ENCODE data around the gene MECR.
"Not testable (repeated sequence)": the region's sequence is repeated elsewhere in the genome, so short reads cannot be mapped to it uniquely, and the experiment has no call there.

The MECR gene

DNA sequence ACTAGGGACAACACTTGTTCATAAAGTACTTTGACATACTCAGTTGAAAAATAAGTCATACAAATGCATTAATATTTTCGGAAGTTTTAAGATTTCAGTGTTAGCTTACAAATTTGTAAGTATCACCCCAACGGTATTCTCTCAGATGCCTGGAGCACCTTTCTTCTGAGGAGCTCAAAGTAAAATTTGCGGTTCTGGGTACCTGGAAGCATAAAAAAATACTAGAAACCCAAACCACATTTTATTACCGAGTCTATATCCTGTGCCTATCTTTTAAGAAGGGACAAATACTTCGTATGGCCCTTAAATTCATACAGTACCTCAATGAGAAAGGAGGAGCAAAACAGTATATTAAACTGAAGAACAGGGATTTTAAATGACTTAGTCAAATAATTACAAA is 59.2 kb downstream of the MECR start:
- no peak for DNase-seq (ENCODE audit: low spot score)

DNA sequence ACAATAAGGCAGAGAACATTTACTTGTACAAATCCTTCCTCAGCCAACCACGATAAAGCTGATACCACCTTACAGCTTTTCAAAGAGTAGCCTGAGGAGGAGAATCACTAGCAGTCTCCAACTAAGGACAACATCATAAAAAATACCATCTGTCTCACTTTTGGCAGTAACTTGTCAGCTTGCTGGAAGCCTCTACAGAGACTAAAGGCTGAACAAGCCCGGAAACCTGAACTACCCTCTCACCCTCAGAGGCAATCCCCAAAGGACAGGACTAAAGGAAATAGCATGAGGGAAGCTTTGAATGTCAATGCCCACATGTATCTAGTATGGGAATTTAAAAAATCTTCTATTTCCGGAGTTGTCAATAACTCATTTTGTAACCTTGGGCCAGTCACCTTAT is 59.6 kb downstream of the MECR start:
- DNase-seq (ENCODE audit: low spot score): no peak

DNA sequence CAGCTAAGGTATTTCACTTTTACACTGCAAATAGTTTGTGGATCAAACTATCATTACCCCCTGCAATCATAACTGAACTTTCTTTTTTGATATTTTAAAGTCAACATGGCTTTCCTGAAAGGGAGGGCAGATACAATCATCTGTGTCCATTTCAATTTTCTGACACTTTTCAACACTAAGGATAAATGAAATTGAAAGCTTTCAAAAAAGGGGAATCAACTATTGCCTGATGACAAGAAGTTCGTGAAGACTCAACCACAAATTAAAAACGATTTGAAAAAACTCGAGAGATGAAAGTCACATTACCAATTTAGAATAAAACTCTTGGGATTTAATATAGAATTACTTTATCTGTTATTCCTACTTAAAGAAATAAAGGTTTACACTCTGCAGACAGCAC is 60.8 kb downstream of the MECR start:
- DNase-seq (ENCODE audit: low spot score): no peak

DNA sequence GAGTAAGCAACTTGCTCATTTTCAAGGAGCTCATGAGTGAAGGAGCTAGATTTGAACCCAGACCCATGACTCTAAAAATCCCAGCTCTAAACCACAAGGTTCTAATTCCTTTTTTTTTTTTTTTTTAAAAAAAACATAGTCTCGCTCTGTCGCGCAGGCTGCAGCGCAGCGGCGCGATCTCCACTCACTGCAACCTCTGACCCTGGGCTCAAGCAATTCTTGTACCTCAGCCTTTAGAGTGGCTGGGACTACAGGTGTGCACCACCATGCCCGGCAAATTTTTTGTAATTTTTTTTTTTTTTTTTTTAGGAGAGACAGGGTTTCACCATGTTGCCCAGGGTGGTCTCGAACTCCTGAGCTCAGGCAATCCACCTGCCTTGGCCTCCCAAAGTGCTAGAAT is 62.8 kb downstream of the MECR start:
- DNase-seq (ENCODE audit: low spot score): no peak

DNA sequence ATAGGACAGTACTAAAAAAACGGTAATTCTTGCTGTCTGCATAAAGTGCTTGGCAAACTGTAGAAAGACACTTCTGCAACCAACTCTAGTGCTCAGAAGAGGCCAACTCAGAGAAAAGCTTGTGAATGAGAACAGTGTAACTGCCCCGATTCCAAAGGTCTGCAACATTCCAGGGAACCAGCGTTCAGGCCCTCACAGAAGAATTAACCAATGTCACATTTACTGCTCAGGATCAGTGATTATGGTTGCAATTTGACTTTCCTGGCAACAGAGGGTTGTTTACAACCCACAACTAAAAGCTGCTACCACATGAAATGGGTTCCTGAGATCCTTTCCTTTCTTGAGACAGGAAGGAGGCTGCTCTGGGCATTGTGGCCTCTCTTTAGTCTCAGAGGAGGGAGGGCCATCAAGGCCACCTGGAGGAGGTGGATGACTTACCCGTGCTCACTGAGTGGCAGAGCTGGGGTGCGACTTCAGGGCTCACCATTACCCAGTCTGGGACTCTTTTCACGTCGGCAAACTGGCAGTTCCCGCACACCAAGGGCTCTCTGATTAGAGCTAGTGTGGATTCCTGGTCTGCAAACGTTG is 64.3 kb downstream of the MECR start:
- no peak for DNase-seq (ENCODE audit: low spot score)

DNA sequence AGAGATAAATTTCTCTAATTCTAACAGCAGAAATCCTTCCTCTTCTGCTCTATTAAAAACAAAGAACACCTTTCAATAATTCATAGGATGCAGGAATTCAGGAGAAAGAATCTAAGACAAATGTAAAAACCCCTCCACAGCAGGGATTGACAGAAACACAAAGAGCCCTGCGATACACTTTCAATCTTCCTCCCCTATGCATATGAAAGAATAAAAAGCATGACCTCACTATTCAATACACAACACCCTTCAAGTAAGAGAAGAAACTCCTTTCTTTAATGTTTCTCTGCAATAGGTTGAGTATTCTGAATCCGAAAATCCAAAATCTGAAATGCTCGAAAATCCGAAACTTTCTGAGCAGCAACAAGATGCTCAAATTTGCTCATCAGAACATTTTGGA is 66.1 kb downstream of the MECR start:
- DNase-seq (ENCODE audit: low spot score): no peak

DNA sequence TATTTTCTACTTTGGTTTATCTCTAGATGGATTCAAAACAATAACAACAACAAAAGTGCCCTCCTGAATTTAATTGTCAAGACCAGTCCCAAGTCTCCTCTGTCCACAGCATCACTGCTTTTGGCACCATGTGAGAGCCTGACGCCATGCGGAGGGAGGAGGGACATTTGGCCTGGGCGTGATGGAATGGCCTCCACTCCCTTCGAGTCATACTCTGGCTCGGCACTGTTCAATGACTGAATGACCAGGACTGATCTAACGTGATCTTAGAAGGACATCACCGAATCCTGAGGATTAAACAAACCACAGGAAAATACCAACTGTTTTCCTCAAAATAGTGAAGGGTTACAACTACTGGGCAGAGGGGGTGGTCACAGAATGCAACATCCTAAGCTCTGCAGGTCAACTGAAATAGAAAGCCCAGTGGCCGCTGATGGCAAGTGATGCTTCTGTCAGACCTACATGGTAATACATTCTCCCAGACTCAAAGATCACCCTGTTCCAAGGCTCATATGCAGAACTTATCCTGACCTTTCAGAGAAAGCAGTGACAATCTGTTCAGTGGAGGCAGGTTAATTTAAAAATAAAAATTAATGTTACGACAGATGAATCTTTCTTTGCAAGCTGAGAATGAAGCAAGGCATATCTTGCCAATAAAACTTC is 68.1 kb downstream of the MECR start:
- DNase-seq (ENCODE audit: low spot score): no peak

DNA sequence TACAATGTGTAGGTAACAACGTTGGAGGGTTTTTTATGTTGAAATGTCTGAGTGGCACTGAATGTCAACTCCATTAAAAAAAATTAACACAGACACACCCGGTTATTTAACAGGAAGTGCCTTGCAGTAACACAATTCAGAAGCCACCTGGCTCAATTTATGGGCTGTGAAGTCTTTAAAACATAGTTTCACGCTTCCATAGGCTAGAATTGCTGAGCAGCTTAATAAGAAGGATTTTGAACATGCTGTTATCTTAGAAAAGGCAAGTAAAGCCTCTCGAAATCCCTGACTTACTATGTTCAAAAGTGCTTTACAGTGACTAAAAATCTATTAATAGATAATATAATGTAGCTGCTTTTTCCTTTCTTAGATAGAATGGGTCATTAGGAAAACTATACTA is 68.7 kb downstream of the MECR start:
- DNase-seq (ENCODE audit: low spot score): no peak

DNA sequence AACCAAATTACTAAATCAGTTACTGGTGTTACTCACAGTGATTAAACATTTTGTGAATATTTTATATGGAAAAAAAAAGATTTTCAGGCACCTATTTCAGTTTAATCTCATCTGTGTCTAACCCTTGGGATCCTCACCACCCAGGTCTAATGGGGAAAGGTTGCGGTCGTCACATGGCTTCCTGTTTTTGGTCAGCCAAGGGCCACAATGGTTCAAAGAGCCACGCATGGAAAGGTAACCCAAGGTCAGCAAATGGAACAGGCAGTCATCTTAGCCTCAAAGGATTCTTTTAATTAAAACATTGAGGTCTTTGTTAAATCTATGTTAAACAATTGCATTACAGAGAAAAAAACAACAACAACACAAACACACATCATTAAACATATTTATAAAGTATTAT is 71.0 kb downstream of the MECR start:
- DNase-seq (ENCODE audit: low spot score): no peak

DNA sequence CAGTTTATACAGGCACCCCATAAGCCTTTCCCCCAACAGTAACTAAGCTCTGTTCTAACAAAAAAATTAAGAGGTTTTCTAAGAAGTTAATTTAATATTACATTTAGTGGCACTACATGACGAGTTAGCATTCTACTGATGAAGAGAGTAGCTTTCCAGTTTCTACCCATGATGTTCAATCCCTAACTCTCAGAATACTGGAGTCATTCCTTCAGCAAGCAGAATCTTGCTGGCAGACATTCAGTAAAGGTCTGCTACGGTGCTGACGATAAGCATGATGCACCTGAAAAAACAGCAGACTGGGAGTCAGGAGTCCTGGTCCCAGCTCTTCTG is 73.5 kb downstream of the MECR start:
- DNase-seq (ENCODE audit: low spot score): no peak

DNA sequence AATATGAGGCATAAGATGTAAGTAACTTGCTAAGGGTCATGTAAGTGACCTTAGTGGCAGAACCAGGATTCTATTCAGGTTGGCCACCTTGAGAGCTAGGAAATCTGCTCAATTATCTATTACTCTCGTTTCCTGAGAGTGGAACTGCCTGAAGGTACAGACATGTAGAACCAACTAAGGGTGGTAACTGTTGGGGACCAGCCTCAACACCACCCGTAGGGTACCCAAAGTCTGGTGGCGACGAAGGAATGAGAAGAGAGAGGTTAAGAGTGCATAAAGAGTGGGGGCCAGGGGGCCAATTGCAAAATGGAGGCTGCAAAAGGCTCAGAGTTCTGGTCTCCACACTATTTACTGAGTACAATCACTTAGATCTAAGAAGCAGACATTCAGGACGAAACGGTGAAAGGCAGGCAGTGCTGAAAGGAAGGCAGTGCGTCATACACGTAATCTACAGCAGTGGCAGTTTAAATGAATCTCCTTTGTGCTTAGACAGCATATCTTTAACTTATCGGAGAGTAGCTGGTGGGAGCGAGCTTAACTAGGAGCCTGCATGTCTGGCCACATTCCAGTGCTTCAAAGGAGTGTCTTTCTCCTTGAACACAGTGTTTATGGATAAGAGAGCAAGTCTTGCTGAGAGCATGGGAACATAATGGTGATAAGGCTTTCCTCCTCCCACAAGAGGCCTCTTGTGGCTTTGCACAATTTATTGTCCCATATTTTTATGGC is 74.0 kb downstream of the MECR start:
- no peak for DNase-seq (ENCODE audit: low spot score)

DNA sequence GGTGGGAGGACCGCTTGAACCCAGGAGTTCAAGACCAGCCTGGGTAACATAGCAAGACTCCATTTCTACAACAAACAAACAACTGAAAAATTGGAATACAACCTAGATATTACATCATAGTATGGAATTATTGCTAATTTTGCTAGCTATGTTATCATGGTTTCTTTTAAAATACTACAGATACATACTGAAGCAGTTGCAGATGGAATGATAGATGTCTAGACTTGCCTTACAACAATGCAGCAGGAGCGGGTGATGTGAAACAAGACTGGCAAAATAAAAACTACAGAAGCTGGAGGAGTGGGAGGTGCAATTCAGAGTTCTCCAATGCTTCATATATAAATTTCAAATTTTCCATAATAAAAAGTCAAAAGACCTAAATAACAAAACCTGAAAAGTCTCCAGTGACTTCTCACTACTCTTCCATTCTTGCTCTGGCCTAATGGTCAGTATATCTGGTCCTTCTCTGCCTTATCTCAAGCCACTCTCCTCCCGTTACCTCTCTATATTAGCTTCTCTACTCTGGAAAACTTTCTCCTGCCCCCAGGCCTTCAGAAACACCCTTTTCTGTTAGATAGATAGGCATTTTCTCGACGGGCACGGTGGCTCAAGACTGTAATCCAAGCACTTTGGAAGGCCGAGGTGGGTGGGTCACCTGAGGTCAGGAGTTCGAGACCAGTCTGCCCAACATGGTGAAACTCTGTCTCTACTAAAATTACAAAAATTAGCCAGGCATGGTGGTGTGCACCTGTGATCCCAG is 78.5 kb downstream of the MECR start:
- no peak for DNase-seq (ENCODE audit: low spot score)

DNA sequence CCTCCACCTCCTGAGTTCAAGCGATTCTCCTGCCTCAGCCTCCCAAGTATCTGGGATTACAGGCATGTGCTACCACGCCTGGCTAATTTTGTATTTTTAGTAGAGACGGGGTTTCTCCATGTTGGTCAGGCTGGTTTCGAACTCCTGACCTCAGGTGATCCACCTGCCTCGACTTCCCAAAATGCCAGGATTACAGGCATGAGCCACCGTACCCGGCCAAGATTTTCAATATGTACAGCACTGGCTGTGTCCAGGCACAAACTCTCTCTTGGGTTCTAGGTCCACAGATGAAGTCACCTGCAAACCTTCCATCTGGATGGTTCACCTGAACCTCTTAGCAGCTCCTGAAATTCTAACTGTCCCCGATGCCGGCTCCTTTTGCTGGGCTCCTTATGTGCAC is 80.4 kb downstream of the MECR start:
- DNase-seq (ENCODE audit: low spot score): not testable (repeated sequence)

DNA sequence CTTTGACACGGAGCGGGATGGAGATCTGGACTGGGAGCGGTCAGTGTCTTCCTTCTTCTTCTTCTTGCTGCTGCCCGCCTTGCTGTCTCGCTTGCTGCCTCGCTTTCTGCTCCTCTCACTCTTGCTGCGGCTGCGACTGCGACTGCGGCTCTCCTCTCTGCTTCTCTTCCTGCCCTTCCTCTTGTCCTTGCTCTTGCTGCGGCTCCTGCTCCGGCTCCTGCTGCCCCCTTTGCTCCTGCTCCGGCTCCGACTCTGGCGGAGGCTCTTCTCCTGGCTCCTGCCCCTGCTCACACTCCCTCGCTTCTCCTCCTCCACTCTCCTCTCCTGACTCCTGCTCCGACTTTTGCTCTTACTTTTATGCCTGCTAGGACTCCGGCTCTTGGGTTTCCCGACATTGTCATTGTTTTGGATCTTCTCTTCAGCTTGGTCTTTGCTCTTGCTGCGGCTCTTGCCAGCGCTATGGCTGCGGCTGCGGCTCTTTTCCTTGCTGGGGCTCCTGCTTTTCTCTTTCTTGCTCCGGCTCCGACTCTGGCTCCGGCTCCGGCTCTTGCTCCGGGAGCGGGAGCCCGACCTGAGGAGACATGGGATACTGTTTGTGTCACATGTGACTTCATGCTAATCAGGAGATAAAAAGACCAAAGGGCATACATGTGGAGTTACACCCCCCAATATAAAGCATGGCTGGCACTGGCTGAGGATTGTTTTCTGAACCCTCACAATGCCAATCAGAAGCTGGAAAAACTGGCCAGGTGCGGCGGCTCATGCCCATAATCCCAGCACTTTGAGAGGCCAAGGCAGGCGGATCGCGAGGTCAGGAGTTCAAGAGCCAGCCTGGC is 81.9 kb downstream of the MECR start:
- DNase-seq (ENCODE audit: low spot score): no peak

DNA sequence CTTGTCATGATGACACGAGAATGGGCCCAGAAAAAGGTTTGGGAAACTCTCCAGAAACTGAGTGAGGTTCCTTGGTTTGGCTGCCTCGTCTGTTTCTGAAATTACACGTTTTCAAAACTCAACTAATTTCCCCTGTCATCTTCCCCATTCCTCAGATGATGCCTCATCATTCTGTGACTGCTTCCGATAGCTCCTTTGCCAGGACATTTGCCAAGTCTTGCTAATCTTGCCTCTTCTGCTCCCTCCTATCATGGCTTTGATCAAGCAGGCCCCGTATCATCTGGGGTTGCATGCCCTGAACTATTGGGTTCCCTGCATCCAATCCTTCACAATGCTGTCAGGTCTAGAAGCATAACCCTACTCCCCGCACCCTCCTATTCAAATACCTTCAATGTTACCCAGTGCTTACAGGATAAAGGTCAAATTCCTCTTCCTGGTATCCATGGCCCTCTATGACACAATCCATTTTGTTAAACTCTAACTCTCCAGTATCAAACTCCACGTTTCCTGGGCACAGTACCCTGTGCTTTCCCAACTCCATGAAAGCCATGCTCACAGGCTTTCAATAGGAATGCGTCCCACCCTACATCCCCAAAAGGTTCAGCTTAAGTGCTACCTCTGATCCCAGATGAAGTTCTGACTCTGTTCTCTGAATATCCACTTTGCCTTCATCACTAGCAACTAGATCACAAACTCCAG is 84.8 kb downstream of the MECR start:
- DNase-seq (ENCODE audit: low spot score): no peak

DNA sequence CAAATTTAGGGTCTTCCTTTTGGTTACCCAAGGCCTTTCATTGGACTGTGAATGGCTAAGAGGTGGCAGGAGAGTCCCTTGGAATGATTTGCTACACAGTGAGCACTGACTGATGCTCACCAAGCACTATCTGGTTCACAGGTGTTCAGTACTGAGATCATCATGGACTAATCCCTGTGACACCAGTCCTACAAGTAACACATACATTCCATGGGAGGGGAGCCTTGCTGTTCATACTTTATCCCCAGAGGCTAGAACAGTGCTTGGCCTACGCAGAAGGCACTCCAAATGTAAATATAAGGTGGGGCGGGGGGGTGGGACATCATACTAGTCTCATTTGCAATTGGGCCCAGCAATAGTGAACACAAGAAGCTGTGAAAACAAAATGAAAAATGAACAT is 86.6 kb downstream of the MECR start:
- no peak for DNase-seq (ENCODE audit: low spot score)

DNA sequence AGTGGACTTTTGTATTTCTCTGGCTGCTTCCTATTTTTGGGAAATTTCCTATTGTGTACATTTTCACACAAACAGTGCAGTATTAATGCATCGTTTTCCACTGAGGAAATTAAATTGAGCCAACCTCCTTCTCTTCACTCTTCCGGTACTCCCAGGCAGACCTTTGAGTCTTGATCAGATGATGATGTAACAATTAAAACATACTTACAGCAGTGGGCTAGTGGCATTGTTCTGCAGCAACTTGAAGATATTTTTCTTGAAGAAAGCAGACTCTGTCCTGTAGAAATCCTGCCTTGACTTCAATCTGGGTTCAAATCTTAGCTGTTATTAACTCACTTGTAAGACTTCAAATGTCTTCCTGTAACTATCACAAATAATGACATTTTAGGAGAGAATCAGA is 88.0 kb downstream of the MECR start:
- no peak for DNase-seq (ENCODE audit: low spot score)
